GM18873 (cell line): ENCODE measurements around the gene ADAM15.

Experiments
- ATAC-seq: cut with Tn5 transposase; IDR thresholded peaks from one replicate; pipeline ENCODE4 v1.9.1; 2021; ENCODE audit warnings: mild to moderate bottlenecking, moderate library complexity, moderate number of reproducible peaks; ENCODE audit not compliant: unreplicated experiment, low FRiP score

The ADAM15 gene

DNA sequence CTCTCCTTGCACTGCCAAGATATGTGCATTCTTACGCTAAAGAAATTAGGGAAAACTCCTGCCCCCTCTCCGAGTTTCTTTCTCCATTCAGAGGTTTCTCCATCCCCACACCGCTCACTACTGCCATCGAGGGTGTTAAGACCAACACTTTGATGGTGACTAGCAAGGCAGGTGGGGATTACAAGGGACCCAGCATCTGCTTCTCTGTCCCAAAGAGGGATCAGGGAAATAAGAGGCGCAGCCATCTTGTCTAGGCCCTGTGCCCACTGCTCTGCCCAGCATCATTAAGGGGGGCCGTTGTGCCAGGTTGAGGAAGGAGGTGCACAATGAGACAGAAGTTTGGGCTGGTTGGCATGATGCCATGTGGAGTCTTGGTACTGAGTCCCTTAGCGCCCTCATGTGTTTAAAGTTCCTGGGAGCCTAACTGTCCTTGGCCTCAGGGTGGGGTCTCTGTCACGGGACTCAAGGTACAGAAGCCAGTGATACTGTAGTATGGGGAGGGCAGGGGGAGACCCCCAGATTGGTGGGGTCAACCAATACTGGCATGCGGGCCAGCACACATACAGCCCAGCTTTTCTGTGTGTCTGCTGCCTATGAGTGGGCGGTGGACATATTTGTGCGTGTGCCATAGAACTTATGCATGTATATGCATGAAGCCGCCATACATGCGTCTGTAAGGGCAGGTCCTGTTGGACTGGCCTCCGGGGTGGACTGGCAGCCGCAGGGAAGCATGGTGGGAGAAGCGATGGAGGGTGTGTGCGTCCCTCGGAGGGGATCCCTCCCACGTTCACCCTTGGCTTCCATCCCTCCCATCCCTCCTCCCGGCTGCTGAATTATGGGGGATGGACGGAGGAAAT, 33.0 kb downstream of the ADAM15 start:
- no peak for ATAC-seq

DNA sequence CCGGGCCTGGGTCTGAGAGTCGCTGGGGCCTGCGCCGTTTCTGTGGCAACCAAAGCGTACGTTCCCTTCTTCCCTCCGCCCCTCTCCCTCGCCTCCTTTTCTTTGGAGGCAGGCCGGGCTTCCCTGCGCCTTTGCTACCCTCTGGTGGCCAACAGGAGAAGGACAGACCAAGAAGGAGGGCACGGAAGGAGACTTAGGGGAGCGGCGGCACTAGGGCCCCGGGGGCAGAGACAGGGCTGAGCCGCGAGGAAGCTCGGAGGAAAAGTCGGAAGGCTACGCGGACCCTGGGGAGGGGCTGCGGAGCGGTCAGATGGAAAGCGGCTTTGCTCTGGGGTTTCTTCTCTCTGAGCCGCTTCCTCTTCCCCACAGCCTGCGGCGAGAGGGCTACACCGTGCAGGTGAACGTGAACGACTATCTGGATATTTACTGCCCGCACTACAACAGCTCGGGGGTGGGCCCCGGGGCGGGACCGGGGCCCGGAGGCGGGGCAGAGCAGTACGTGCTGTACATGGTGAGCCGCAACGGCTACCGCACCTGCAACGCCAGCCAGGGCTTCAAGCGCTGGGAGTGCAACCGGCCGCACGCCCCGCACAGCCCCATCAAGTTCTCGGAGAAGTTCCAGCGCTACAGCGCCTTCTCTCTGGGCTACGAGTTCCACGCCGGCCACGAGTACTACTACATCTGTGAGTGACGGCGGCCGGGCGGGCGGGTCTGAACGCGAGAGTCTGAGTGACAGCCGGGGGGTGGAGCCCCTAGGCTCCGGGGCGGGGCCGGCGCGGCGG, 33.8 kb downstream of the ADAM15 start:
- peak; percentile 68 for ATAC-seq

DNA sequence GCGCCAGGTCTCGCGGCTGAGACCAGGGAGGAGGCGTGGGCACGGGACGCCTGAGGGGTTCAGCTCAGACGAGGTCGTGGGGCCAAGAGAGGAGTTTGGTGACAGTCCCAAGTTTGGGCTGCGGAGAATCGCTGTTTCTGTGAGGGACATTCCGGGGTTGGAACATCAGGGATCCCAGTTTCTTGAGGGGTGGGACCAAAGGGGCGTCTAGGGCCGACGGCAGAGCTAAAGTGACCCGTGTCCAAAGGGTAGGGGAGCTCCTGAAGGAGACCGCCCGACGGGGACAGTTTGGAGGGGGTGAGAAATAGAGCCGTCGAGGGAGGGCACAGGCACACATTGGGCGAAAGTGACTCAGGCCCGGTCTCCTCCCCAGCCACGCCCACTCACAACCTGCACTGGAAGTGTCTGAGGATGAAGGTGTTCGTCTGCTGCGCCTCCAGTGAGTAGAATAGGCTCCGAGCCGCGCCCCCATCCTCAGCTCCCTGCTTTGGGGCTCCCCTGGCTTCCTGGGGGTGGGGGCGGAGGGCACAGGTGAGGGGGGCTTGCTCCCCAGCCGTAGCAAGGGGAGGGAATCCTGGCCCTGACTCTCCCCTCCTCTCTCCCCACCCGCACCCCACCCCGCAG, 34.5 kb downstream of the ADAM15 start:
- no peak for ATAC-seq

DNA sequence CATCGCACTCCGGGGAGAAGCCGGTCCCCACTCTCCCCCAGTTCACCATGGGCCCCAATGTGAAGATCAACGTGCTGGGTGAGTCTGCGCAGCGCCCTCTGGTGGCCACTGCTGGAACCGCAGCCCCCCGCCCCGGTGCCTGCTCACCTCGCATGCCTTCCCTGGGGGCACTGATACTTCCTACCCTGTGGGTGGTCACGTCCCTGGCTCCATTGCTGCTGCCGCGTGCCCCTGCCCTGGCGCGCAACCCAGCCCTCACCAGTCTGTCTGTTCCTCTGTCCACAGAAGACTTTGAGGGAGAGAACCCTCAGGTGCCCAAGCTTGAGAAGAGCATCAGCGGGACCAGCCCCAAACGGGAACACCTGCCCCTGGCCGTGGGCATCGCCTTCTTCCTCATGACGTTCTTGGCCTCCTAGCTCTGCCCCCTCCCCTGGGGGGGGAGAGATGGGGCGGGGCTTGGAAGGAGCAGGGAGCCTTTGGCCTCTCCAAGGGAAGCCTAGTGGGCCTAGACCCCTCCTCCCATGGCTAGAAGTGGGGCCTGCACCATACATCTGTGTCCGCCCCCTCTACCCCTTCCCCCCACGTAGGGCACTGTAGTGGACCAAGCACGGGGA, 35.1 kb downstream of the ADAM15 start:
- no peak for ATAC-seq

DNA sequence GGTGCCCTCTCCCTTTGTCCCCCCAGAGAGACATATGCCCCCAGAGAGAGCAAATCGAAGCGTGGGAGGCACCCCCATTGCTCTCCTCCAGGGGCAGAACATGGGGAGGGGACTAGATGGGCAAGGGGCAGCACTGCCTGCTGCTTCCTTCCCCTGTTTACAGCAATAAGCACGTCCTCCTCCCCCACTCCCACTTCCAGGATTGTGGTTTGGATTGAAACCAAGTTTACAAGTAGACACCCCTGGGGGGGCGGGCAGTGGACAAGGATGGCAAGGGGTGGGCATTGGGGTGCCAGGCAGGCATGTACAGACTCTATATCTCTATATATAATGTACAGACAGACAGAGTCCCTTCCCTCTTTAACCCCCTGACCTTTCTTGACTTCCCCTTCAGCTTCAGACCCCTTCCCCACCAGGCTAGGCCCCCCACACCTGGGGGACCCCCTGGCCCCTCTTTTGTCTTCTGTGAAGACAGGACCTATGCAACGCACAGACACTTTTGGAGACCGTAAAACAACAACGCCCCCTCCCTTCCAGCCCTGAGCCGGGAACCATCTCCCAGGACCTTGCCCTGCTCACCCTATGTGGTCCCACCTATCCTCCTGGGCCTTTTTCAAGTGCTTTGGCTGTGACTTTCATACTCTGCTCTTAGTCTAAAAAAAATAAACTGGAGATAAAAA, 35.9 kb downstream of the ADAM15 start:
- ATAC-seq: no peak

DNA sequence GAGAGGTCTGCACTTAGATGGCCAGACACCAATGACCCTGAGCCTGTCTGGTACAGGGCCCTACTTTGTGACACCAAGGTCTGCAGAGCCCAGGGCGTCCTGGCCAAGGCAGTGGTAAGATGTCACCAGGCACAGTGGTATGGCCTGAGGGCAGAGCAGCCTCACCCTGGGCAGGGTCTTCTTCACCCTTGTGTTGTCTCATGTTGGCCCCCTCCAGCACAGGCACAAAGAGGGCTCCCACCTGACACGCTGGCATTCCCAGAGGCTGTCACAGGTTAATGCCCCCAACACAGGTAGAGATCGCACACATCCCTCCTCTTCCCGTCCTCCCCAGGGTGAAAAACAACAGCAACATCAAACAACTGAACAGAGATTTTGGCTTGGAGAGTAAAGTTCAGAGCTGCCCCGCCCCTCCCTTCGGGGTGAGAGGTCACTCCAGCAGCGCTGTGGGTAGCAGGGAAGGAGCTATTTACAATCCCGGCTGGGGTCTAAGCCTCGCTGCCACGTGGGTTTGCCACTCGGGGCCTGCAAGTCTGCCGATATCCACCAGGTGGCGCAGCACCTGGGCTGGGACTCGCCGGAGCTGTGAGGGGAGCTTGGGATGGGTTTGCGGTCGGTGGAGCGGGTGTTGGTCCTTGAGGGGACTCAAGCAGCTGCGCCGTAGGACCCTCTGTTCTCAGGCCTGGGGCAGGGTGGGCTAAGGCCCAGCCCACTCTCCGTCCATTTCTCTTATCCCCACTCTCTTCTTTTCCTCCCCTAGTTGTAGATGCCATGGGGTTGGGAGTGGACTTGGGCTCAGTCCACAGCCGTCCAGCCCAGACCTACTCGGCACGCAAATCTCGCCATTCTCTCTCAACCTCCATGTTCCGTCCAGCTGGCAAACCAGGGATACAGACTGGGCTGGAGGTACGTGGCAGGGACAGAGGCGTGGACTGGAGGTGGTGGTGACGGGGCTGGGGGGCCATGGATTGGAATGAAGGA, 40.2 kb downstream of the ADAM15 start:
- no peak for ATAC-seq

DNA sequence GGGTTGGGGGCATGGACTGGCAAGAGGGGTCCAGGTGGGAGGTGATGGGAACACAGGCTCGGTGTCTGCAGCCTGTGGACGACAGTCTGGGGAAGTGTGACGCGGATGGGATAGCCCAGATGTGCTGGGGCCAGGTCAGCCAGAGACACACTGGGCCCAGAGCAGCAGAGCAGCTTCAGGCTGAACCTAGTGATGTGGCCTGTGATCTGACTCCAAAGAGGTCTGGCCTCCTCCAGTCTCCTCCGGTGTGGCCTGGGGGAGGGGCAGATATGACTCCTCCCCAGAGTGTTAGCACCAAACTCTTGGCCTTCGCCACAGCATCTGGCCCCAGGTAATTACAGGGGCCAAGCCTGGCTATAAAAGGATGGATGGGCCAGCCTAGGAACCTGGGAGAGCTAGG, 41.0 kb downstream of the ADAM15 start:
- ATAC-seq: no peak

DNA sequence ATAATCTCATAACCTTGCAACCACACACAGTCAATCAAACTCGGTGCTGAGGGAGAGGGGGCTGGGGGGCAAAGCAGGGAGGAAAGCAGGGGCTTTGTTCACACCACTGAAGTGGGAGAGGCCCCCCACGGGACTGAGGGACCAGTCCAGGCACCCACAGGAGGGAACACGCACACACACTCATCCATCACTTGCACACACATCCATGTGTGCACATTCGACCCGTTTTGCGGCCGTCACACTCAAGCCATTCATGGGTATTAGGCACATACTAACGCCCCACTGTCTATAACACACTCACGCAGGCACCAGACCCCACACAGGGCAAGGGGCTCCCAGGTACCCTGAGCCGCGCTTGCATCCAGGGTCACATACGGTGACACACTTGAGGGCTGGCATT, 41.5 kb downstream of the ADAM15 start:
- ATAC-seq: no peak

DNA sequence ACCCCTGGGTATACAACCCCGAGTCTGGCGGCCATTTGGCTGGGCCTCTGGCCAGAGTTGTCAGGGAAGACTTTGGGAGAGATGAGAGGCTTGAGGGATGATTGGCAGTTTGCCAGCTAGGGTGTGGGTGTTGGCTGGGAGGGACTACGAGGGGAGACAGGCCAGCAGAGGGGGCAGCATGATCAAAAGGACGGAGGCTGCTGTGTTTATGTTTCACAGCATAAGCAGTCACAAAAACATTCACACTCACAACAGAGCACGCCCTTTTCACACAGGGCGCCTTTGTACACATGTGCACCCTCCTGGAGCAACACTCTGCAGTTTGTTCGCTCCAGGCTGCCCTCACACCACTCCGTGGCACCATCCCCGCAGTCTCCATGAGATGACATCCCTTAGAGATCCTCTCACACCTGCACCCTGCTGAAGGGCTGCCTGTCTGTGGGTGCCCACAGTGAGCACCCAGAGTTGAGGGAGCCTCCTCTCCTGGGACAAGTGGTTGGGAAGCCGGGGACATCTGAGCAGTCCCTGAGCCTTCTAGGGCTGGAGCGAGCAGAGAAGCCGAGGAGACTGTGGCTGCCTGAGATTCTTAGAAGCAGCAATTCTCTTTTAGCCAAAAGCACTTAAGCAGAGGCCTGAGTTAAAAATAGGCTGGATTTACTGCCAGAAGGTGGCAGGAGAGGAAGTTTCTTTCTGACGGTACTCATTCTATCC, 43.0 kb downstream of the ADAM15 start:
- no peak for ATAC-seq

DNA sequence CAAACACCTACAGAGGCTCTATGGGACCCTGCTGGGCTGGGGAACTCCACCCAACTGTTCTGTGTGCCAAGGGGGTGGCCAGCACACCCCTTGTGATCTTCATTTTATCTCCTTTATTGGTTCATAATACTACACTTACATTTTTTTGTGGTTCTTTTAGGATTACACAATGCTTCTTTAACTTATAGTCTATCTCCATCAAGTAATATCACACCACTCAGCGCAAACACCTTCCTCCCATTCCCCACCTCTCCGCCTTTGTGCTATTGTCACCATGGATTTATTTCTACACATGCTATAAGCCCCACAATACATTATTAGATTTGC, 43.5 kb downstream of the ADAM15 start:
- ATAC-seq: no peak

DNA sequence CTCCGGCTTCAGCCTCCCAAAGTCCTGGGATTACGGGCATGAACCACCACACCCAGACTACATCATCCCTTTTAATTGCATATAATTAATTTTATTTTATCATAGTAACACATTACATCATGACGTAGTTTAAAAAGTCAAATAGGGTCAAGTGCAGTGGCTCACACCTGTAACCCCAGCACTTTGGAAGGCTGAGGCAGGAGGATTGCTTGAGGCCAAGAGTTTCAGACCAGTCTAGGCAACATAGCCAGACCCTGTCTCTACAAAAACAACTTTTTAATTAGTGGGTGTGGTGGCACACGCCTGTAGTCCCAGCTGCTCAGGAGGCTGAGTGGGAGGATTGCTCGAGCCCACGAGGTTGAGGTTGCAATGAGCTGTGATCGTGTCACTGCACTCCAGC, 48.2 kb downstream of the ADAM15 start:
- ATAC-seq: no peak

DNA sequence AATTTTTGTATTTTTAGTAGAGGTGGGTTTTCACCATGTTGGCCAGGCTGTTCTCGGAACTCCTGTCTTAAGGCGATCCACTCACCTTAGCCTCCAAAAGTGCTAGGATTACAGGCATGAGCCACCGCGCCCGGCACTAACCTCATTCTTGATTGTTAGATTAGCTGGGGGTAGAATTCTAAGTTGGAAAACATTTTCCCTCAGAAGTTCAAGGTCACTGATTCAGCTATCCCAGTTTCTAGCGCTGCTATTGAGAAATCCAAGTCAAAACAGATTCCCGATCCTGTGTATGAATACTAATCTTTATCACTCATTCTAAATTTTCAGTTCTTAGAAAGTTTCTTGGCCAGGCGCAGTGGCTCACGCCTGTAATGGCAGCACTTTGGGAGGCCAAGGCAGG, 52.2 kb downstream of the ADAM15 start:
- ATAC-seq: no peak

DNA sequence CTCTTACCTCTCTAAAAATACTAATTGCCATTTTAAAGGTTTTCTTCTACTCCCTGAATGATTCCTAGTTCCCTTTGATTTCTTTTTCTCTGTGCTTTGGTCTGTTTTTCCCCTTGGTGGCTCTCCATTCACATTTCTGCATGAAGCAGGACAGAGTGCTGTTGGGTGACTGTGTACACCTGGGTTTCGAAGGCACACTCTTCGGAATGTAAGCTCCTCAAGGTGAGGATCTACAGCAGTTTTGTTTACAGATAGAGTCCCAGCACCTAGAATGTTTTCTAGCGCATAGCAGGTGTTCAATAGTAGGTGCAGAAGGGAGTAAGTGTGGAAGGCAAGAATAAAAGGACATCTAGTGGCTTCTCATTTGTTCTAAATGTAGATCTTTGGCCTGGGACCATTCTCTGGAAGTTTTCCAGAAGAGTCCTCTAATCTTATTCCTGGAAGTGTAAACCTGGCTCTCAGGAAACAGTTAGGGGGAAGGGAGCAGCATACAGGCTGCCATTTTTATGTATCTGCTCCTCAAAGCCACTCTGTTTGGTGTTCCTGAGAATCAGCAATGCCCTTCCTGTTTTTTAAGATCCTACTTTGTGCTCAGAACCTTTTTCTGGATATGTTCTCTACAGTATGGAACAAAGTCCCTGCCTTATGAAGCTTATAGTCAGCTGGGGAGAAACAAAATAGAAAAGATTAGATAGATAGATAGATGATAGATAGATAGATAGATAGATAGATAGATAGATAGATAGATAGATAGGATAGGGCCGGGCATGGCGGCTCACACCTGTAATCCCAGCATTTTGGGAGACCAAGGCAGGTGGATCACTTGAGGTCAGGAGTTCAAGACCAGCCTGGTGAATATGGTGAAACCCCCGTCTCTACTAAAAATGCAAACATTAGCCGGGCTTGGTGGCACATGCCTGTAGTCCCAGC, 53.8 kb downstream of the ADAM15 start:
- ATAC-seq: no peak

DNA sequence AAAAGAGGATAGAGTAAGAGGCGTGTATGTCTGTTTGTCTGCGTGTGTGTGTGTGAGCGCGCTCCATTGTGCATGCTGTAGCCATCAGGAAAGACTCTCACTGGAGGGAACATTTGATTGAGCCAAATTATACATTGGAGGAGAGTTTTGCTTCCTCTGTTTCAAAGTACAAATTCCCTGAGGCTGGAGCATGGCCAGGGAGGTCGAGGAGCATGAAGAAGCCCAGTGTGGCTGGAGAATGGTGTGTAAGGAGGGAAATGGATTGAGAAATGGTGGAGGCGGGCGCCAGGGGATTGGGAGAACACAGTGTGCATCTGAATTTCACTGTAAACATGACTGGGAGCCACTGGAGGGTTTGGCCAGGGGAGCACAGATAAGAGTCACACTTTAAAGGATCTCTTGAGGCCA, 54.5 kb downstream of the ADAM15 start:
- no peak for ATAC-seq

DNA sequence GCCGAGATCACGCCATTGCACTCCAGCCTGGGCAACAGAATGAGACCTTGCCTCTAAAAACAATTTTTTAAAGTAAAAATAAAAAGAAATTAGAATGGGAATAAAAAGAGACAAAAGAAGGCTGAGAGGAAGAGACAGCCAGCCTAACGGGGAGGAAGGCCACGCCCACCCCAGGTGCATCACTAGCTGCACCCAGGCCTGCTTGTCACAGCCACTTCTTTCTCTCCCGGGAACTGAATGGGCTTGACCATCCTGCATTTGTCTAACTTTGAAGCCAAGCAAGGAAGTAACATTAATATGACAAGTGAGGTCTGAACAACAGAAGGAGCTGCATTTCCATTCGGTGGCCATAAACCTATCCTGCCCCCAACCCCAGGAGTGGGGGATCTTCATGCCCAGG, 55.7 kb downstream of the ADAM15 start:
- ATAC-seq: no peak

DNA sequence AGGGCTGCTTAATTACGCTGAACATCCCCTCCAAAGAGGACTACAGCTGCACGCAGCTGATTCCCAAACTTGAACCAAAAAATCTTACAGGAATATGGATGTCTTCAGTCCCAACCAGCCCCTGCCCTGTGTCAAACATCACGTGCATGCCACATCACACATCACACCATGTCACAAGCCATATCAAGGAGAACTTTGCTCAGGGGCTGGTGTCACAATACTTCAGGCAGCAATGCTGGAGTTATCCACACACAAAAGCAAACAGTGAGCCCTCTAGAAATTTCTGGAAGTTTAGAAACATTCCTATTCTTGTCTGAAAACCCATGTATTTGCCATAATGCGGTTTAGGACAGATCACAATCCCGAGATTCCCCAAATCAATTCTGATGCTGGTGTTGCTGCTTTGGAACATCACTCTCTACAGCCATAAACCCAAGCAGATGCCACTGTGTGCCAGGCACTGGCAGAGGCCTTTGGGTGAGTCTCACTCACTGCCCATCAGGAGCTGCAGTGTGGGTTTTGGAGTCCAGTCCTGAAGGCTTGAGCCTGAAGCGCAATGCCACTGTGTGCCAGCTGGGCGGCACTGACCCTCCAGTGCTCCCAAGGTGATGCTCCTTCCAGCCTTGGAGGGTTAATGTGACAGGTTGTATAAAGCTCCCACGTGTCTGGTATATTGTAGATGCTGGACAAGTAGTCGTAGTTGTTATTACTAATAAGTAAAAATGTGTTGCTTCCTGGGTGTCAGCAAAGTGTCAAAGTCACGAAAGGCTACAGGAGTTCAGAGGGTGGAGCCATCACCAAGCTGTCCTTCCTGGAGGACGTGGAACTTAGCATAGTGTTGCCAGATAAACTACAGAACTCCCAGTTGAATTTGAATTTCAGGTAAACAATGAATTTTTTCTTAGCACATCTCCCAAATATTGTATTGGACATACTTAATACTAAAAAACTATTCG, 56.5 kb downstream of the ADAM15 start:
- no peak for ATAC-seq

DNA sequence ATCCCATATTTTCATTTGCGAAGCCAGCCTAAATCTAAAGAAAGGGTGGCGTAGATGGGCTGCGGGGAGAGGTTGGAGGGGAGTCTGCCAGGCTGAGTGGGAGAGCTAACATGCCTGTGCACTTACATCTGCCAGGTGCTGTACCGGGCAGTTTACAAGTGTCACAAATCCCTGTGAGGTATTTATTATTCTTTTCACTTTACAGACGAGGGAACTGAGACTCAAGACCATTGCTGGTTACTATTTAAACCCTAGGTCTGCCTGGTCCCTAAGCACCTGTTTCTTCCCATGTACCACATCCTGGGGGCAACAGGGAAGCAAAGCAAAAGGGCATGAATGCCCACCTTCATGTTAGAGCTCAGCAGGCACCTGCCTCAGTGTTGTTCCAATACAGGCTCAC, 57.2 kb downstream of the ADAM15 start:
- ATAC-seq: no peak
